Measurements from ENCODE around the gene RAB11A. TPM values are rescaled to one million over a fixed set of nuclear protein-coding genes. Genes with fewer than 3 reads are reported as not detected.

The RAB11A gene
- total RNA-seq, 3 donors from 2014 or later (not counting 1 experiment from before 2014, with no cell fraction given) = 84.7 to 97.1 (median 87.5) TPM

- Mint-ChIP-seq H3K27me3 (ENCODE audit: low read depth in 2 of 2) (no peaks in the 10 kb centered on the region), H3K4me3 (no peak overlapping the region), H3K4me1 (peaks cover 0 to 7% of the 10 kb centered on the region in 2 donors), H3K27ac (no peak overlapping the region), H3K9me3 (no peaks in the 10 kb centered on the region), H3K36me3 (no peaks in the 10 kb centered on the region)
- Histone ChIP-seq H3K4me3 (ENCODE audit: low read length) (no peak overlapping the region), H3K9me3 (ENCODE audit: control insufficient read depth, insufficient read depth, low read length) (no peaks in the 10 kb centered on the region), H3K27ac (ENCODE audit: low read length) (no peak overlapping the region), H3K27me3 (ENCODE audit: control insufficient read depth, insufficient read depth, low read length) (no peaks in the 10 kb centered on the region), H3K36me3 (ENCODE audit: control insufficient read depth, insufficient read depth, low read length) (no peaks in the 10 kb centered on the region), H3K4me1 (ENCODE audit: control insufficient read depth, insufficient read depth, low read length) (peaks cover 16% of the 10 kb centered on the region)
- no peak for ATAC-seq
- TF ChIP-seq CTCF (IDR thresholded peaks at IDR 0.05) = no peak
- 100% methylated on average over 2 of the region's 2 CpGs for WGBS (ENCODE audit: insufficient coverage)
- DNase-seq = no peak
- intact Hi-C loops (cut with micrococcal nuclease) = no loop called here
These were observed 42.9 kb downstream of the RAB11A start for GRCh38 chr15:65912235-65912634.

GRCh38 chr15:65913631-65914199 is 44.4 kb downstream of the RAB11A start:
- H3K4me3 Mint-ChIP-seq = no peak overlapping the region

DNA sequence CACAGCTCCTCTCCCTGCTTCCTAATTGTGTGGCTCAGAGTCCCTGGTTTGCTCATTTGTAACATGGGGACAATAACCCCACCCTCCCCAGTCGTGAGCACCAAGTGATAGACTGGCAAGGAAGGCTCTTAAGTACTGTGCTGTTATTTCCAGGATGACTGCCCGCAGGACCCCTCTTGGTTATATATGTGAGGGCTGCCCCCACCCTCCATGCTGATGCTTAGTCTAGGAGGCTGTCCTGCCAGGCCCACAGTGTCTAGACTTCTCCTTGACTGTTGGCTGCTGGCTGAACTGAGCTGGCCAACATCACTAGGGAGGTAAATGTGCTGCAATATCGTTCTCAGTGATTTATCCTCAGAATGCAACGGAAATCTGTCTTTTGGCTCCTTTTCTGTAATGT is 45.1 kb downstream of the RAB11A start:
- H3K36me3 ChIP-seq (ENCODE audit: control insufficient read depth, insufficient read depth, low read length) = no peaks in the 10 kb centered on the region
- no peak overlapping the region for H3K27ac Mint-ChIP-seq

More at GRCh38 chr15:65913631-65914199, 44.4 kb downstream of the RAB11A start:
- H3K27ac ChIP-seq (ENCODE audit: low read length) = no peak overlapping the region
- DNase-seq = no peak
- Mint-ChIP-seq H3K27me3 (ENCODE audit: low read depth in 2 of 2) (no peaks in the 10 kb centered on the region), H3K36me3 (no peaks in the 10 kb centered on the region), H3K4me1 (peaks cover 0 to 12% of the 10 kb centered on the region in 2 donors), H3K9me3 (no peaks in the 10 kb centered on the region), H3K27ac (no peak overlapping the region)
- WGBS (ENCODE audit: insufficient coverage) = 95% methylated on average over 12 of the region's 13 CpGs
- no peak for ATAC-seq
- no peak for TF ChIP-seq CTCF (IDR thresholded peaks at IDR 0.05)
- no peaks in the 10 kb centered on the region for H3K36me3 ChIP-seq (ENCODE audit: control insufficient read depth, insufficient read depth, low read length)
- no peaks in the 10 kb centered on the region for H3K27me3 ChIP-seq (ENCODE audit: control insufficient read depth, insufficient read depth, low read length)
- H3K4me1 ChIP-seq (ENCODE audit: control insufficient read depth, insufficient read depth, low read length) = peaks cover 18% of the 10 kb centered on the region
- intact Hi-C loops (cut with micrococcal nuclease) = no loop called here
- H3K9me3 ChIP-seq (ENCODE audit: control insufficient read depth, insufficient read depth, low read length) = no peaks in the 10 kb centered on the region
- H3K4me3 ChIP-seq (ENCODE audit: low read length) = no peak overlapping the region

More for the DNA sequence above, 45.1 kb downstream of the RAB11A start:
- no peaks in the 10 kb centered on the region for H3K27me3 Mint-ChIP-seq (ENCODE audit: low read depth in 2 of 2)
- H3K9me3 ChIP-seq (ENCODE audit: control insufficient read depth, insufficient read depth, low read length) = no peaks in the 10 kb centered on the region
- H3K9me3 Mint-ChIP-seq = no peaks in the 10 kb centered on the region
- no peak for DNase-seq
- TF ChIP-seq CTCF (IDR thresholded peaks at IDR 0.05) = no peak
- intact Hi-C loops (cut with micrococcal nuclease) = no loop called here
- no peaks in the 10 kb centered on the region for H3K27me3 ChIP-seq (ENCODE audit: control insufficient read depth, insufficient read depth, low read length)
- peaks cover 0 to 12% of the 10 kb centered on the region in 2 donors for H3K4me1 Mint-ChIP-seq
- no peak overlapping the region for H3K4me3 ChIP-seq (ENCODE audit: low read length)
- WGBS (ENCODE audit: insufficient coverage) = 96% methylated on average over 4 of the region's 4 CpGs
- H3K4me3 Mint-ChIP-seq = no peak overlapping the region
- H3K4me1 ChIP-seq (ENCODE audit: control insufficient read depth, insufficient read depth, low read length) = peaks cover 18% of the 10 kb centered on the region
- ATAC-seq = no peak
- no peaks in the 10 kb centered on the region for H3K36me3 Mint-ChIP-seq
- no peak overlapping the region for H3K27ac ChIP-seq (ENCODE audit: low read length)
